ENCODE results near the gene MLH1.

The MLH1 gene

GRCh38 chr3:37025561-37026335, 32.4 kb downstream of the MLH1 start:
- Histone ChIP-seq H3K36me3 (ENCODE audit: control insufficient read depth, insufficient read depth, low read length) (peaks cover 36% of the 10 kb centered on the region), H3K27me3 (replicated peaks; ENCODE audit: control insufficient read depth, insufficient read depth, low read length) (no peaks in the 10 kb centered on the region), H3K4me3 (replicated peaks; ENCODE audit: low read depth, low read length) (no peak overlapping the region)
- TF ChIP-seq CTCF (IDR thresholded peaks at IDR 0.05; ENCODE audit: insufficient read depth, low read length, poor library complexity, severe bottlenecking): no peak
- DNase-seq (ENCODE audit: extremely low read depth, insufficient read length): no peak

GRCh38 chr3:37026851-37027250, 33.5 kb downstream of the MLH1 start:
- H3K36me3 ChIP-seq (ENCODE audit: control insufficient read depth, insufficient read depth, low read length): peaks cover 36% of the 10 kb centered on the region
- H3K4me3 ChIP-seq (replicated peaks; ENCODE audit: low read depth, low read length): no peak overlapping the region

GRCh38 chr3:37028329-37028728, 35.0 kb downstream of the MLH1 start:
- Histone ChIP-seq H3K36me3 (ENCODE audit: control insufficient read depth, insufficient read depth, low read length) (peaks cover 29% of the 10 kb centered on the region), H3K27me3 (replicated peaks; ENCODE audit: control insufficient read depth, insufficient read depth, low read length) (no peaks in the 10 kb centered on the region), H3K4me3 (replicated peaks; ENCODE audit: low read depth, low read length) (no peak overlapping the region)
- no peak for TF ChIP-seq CTCF (IDR thresholded peaks at IDR 0.05; ENCODE audit: insufficient read depth, low read length, poor library complexity, severe bottlenecking)
- DNase-seq (ENCODE audit: extremely low read depth, insufficient read length): no peak

More at GRCh38 chr3:37026851-37027250, 33.5 kb downstream of the MLH1 start:
- DNase-seq (ENCODE audit: extremely low read depth, insufficient read length): no peak
- no peaks in the 10 kb centered on the region for H3K27me3 ChIP-seq (replicated peaks; ENCODE audit: control insufficient read depth, insufficient read depth, low read length)
- no peak for TF ChIP-seq CTCF (IDR thresholded peaks at IDR 0.05; ENCODE audit: insufficient read depth, low read length, poor library complexity, severe bottlenecking)

GRCh38 chr3:37029111-37029510, 35.8 kb downstream of the MLH1 start:
- Histone ChIP-seq H3K36me3 (ENCODE audit: control insufficient read depth, insufficient read depth, low read length) (peaks cover 29% of the 10 kb centered on the region), H3K27me3 (replicated peaks; ENCODE audit: control insufficient read depth, insufficient read depth, low read length) (no peaks in the 10 kb centered on the region)
- DNase-seq (ENCODE audit: extremely low read depth, insufficient read length): no peak

GRCh38 chr3:37029516-37030163, 36.3 kb downstream of the MLH1 start:
- H3K36me3 ChIP-seq (ENCODE audit: control insufficient read depth, insufficient read depth, low read length): peaks cover 29% of the 10 kb centered on the region
- no peak for DNase-seq (ENCODE audit: extremely low read depth, insufficient read length)

More at GRCh38 chr3:37029111-37029510, 35.8 kb downstream of the MLH1 start:
- H3K4me3 ChIP-seq (replicated peaks; ENCODE audit: low read depth, low read length): no peak overlapping the region
- TF ChIP-seq CTCF (IDR thresholded peaks at IDR 0.05; ENCODE audit: insufficient read depth, low read length, poor library complexity, severe bottlenecking): no peak

More at GRCh38 chr3:37029516-37030163, 36.3 kb downstream of the MLH1 start:
- Histone ChIP-seq H3K4me3 (replicated peaks; ENCODE audit: low read depth, low read length) (no peak overlapping the region), H3K27me3 (replicated peaks; ENCODE audit: control insufficient read depth, insufficient read depth, low read length) (no peaks in the 10 kb centered on the region)
- TF ChIP-seq CTCF (IDR thresholded peaks at IDR 0.05; ENCODE audit: insufficient read depth, low read length, poor library complexity, severe bottlenecking): no peak

Data from GM06990 (cell line).